Cardiac fibroblast (primary cell): Measurements from ENCODE around the gene DIP2C.

Experiments used
- DNase-seq, 2 donors: peaks; one replicate each; pipeline versions ENCODE4 v3.0.0 to v3.0.0-alpha.2; 2010; ENCODE audit warnings: low read depth in 2 of 2
- H3K4me3 ChIP-seq, 2 donors: replicated peaks in 1 of 2; 1 replicate in 1 of 2; 2 replicates in 1 of 2; pipeline ENCODE4 v1.5.1; 2011; ENCODE audit warnings: low read depth in 2 of 2, low read length in 2 of 2, mild to moderate bottlenecking in 2 of 2, moderate library complexity in 1 of 2
- TF ChIP-seq, protein P1 (sequence below): IDR thresholded peaks from one replicate; pipeline ENCODE4 v1.5.1; 2011; ENCODE audit warnings: low read depth, mild to moderate bottlenecking, low read length, inconsistent platforms

Gene DIP2C

GRCh38 chr10:550665-551372 is 138.6 kb downstream of the DIP2C start:
- TF ChIP-seq, protein P1, sequence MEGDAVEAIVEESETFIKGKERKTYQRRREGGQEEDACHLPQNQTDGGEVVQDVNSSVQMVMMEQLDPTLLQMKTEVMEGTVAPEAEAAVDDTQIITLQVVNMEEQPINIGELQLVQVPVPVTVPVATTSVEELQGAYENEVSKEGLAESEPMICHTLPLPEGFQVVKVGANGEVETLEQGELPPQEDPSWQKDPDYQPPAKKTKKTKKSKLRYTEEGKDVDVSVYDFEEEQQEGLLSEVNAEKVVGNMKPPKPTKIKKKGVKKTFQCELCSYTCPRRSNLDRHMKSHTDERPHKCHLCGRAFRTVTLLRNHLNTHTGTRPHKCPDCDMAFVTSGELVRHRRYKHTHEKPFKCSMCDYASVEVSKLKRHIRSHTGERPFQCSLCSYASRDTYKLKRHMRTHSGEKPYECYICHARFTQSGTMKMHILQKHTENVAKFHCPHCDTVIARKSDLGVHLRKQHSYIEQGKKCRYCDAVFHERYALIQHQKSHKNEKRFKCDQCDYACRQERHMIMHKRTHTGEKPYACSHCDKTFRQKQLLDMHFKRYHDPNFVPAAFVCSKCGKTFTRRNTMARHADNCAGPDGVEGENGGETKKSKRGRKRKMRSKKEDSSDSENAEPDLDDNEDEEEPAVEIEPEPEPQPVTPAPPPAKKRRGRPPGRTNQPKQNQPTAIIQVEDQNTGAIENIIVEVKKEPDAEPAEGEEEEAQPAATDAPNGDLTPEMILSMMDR: no peak
- no peak overlapping the region for H3K4me3 ChIP-seq
- no peak for DNase-seq

- DNase-seq: no peak
- TF ChIP-seq, protein P1: no peak
- H3K4me3 ChIP-seq: no peak overlapping the region
Measured at GRCh38 chr10:549391-549790, 140.1 kb downstream of the DIP2C start.

- DNase-seq: no peak
- H3K4me3 ChIP-seq: no peak overlapping the region
- TF ChIP-seq, protein P1: no peak
Measured at GRCh38 chr10:548238-548901, 141.1 kb downstream of the DIP2C start.

GRCh38 chr10:547591-548081 is 141.8 kb downstream of the DIP2C start:
- no peak for DNase-seq
- H3K4me3 ChIP-seq: no peak overlapping the region
- TF ChIP-seq, protein P1: no peak

DNA sequence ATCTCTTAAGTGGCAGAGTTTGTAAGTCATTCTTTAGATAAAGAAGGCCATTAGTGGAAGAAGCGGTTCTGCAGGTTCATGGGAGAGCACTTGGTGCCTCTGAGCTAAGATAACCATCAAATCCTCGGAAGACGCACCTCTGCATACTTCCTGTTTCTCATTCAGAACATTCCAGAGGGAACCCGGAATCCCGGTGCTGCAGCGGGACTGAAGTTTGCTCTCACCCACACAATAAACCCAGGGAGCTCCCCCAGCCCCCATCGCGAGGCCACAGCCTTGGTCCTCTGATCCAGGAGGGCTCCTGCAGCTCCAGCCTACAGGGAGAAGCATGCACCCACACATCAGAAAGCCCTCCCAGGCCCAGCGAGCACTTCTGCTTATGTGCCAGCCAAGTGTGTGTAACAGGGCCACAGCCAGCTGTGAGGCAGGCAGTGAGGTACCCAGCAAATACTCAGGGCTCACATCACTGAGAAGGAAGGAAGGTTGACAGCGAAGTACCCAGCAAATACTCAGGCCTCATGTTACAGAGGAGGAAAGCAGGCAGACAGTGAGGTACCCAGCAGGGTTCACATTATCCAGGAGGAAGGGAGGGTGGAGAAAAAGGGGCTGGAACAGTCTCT is 142.4 kb downstream of the DIP2C start:
- TF ChIP-seq, protein P1: no peak
- H3K4me3 ChIP-seq: no peak overlapping the region
- DNase-seq: peak in 1 of 2 donors; percentile 8

DNA sequence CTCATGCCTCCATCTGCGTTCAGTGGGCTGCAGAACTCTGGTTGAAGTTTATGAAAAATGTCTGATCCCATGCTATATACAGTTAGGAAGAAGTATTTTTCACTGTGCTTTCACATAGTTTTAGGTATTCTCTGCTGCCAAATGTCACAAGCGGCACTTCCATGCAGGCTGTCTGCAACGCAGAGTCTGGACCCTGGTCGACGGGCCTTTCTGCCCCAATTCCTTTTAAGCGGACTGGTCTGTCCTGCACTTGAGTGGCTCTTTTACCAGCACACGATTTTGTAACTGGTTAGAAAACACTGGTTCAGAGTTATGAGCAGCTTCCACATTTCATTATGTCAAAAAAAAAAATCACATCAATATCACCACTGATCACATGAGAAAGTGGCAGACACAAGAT is 143.0 kb downstream of the DIP2C start:
- no peak for DNase-seq
- no peak overlapping the region for H3K4me3 ChIP-seq
- TF ChIP-seq, protein P1: no peak
